Measurements from ENCODE around the gene TMTC1. TPM values are rescaled to one million over a fixed set of nuclear protein-coding genes. Genes with fewer than 3 reads are reported as not detected.

TMTC1 gene
- total RNA-seq, 1 donor from 2014 or later = 35.3 TPM

DNA sequence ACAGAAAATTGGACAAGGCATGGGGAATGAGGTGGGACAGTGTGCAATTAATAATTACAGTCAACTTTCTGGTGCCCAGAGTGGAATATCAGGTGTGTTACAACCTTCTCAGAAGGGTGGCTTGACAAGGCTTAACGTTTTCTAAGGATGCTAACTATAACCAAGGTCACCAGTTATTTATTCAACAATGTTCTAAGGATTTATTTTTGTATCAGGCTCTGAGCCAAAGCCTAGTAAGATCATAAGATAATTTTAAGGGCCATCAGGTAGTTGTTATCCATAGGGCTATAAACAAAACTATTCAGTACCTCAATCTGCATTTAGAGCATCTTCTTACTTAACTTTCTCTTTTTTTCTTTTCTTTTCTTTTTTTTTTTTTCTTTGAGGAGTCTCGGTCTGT is 134.0 kb downstream of the TMTC1 start:
- H3K4me3 Mint-ChIP-seq (ENCODE audit: unreplicated experiment) = no peak overlapping the region
- peaks cover 8% of the 10 kb centered on the region for H3K9me3 Mint-ChIP-seq (ENCODE audit: unreplicated experiment)
- TF ChIP-seq, protein P1, sequence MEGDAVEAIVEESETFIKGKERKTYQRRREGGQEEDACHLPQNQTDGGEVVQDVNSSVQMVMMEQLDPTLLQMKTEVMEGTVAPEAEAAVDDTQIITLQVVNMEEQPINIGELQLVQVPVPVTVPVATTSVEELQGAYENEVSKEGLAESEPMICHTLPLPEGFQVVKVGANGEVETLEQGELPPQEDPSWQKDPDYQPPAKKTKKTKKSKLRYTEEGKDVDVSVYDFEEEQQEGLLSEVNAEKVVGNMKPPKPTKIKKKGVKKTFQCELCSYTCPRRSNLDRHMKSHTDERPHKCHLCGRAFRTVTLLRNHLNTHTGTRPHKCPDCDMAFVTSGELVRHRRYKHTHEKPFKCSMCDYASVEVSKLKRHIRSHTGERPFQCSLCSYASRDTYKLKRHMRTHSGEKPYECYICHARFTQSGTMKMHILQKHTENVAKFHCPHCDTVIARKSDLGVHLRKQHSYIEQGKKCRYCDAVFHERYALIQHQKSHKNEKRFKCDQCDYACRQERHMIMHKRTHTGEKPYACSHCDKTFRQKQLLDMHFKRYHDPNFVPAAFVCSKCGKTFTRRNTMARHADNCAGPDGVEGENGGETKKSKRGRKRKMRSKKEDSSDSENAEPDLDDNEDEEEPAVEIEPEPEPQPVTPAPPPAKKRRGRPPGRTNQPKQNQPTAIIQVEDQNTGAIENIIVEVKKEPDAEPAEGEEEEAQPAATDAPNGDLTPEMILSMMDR (IDR thresholded peaks at IDR 0.05) = no peak
- no peak overlapping the region for H3K27ac Mint-ChIP-seq (ENCODE audit: unreplicated experiment)
- H3K27me3 Mint-ChIP-seq (ENCODE audit: unreplicated experiment) = no peaks in the 10 kb centered on the region
- no peak for DNase-seq (ENCODE audit: extremely low spot score, unreplicated experiment)
- peaks cover 50% of the 10 kb centered on the region for H3K36me3 Mint-ChIP-seq (ENCODE audit: unreplicated experiment)
- H3K4me1 Mint-ChIP-seq (ENCODE audit: unreplicated experiment) = no peaks in the 10 kb centered on the region

DNA sequence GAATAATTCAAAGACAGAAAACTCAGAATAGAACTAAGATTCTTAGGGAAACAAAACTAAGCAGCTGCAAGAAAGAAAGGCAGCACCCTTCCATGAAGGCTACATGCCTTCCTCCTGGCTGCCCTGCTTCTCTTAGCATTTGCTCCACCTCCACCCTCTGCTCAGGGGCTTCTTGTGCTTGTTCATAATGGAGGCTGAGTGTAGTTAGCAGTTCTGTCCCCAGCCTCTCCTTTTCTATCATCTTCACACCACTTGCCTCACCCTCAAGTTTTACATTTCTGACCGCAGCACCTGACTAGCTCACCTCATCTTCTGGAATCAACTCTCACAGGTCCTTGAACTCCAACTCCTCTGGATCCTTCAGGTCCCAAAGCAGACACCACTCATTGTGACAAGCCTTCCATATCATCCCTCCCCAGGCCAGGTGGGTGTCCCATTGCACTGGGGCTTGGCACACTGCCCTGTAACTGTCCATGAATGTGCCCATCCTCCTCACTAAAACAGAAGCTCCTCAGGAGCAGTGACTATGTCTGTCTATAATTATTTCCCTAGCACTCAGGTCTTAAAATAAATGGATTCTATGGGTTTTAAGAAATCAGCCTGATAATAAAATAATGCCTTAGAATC is 139.1 kb downstream of the TMTC1 start:
- no peaks in the 10 kb centered on the region for H3K27me3 Mint-ChIP-seq (ENCODE audit: unreplicated experiment)

DNA sequence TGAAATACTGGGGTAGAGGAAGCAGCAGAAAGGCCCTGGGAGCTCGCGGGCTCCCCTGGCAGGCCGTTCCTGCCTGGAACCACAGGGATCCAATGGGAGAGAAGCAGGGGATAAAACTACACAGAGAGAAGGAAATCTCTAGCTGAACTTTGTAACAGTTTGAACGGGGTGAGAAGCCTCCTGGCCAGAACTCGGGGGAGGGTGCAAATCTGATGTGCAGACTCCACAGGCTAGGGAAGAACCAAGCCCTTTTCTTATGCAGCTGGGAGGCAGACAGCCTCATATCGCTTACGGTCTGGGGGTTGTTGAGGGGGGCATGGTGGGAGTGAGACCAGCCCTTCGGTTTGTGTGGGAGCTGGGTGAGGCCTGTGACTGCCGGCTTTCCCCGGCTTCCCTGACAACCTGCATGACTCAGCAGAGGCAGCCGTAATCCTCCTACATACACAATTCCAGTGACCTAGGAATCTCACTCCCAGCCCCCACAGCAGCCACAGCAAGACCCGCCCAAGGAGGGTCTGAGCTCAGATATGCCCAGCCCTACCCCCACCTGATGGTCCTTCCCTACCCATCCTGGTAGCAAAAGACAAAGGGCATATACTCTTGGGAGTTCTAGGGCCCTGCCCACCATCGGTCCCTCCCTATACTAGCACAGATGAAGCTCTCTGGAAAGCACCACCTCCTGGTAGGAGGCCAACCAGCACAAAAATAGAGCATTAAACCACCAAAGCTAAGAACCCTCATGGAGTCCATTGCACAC is 143.0 kb downstream of the TMTC1 start:
- Mint-ChIP-seq H3K27me3 (ENCODE audit: unreplicated experiment) (no peaks in the 10 kb centered on the region), H3K27ac (ENCODE audit: unreplicated experiment) (peak overlapping the region; percentile 78), H3K9me3 (ENCODE audit: unreplicated experiment) (no peaks in the 10 kb centered on the region), H3K4me3 (ENCODE audit: unreplicated experiment) (no peak overlapping the region), H3K4me1 (ENCODE audit: unreplicated experiment) (peaks cover 16% of the 10 kb centered on the region), H3K36me3 (ENCODE audit: unreplicated experiment) (peaks cover 15% of the 10 kb centered on the region)
- DNase-seq (ENCODE audit: extremely low spot score, unreplicated experiment) = no peak
- TF ChIP-seq, protein P1 (IDR thresholded peaks at IDR 0.05) = peak; percentile 7

More for the DNA sequence above, 139.1 kb downstream of the TMTC1 start:
- no peak overlapping the region for H3K4me3 Mint-ChIP-seq (ENCODE audit: unreplicated experiment)
- H3K4me1 Mint-ChIP-seq (ENCODE audit: unreplicated experiment) = peaks cover 16% of the 10 kb centered on the region
- no peaks in the 10 kb centered on the region for H3K9me3 Mint-ChIP-seq (ENCODE audit: unreplicated experiment)
- DNase-seq (ENCODE audit: extremely low spot score, unreplicated experiment) = no peak
- peaks cover 27% of the 10 kb centered on the region for H3K36me3 Mint-ChIP-seq (ENCODE audit: unreplicated experiment)
- H3K27ac Mint-ChIP-seq (ENCODE audit: unreplicated experiment) = no peak overlapping the region
- TF ChIP-seq, protein P1 (IDR thresholded peaks at IDR 0.05) = no peak

DNA sequence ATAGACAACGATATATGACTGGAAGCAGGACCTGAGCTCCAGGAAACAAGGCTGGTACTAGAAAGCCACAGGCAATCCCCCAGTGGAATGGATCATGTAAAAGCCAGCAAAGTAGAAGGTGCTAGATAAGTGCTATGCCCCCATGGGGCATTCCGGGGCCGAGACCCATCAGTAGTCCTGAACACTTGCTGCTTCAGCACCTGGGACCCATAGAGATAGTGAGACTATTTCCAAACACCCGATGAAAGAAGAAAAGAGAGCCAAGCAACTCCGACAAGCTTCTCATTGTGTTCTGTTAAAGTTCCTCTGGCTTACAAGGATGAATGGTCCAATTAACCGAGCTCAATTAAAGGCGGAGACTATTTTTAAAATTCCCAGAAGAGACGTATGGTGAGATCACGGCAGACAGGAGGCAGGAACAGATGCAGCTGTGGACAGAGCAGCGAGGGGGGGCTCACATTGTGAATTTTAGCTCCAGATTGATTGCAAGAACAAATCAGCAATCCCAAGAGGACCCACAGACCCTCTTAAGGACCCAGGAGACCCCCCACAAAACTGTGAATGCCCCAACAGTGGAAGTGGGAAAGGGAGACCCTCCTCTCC is 143.7 kb downstream of the TMTC1 start:
- no peaks in the 10 kb centered on the region for H3K27me3 Mint-ChIP-seq (ENCODE audit: unreplicated experiment)
- H3K4me3 Mint-ChIP-seq (ENCODE audit: unreplicated experiment) = no peak overlapping the region
- peak overlapping the region; percentile 78 for H3K27ac Mint-ChIP-seq (ENCODE audit: unreplicated experiment)
- H3K4me1 Mint-ChIP-seq (ENCODE audit: unreplicated experiment) = peaks cover 16% of the 10 kb centered on the region
- peaks cover 15% of the 10 kb centered on the region for H3K36me3 Mint-ChIP-seq (ENCODE audit: unreplicated experiment)
- no peaks in the 10 kb centered on the region for H3K9me3 Mint-ChIP-seq (ENCODE audit: unreplicated experiment)
- DNase-seq (ENCODE audit: extremely low spot score, unreplicated experiment) = no peak
- TF ChIP-seq, protein P1 (IDR thresholded peaks at IDR 0.05) = no peak

DNA sequence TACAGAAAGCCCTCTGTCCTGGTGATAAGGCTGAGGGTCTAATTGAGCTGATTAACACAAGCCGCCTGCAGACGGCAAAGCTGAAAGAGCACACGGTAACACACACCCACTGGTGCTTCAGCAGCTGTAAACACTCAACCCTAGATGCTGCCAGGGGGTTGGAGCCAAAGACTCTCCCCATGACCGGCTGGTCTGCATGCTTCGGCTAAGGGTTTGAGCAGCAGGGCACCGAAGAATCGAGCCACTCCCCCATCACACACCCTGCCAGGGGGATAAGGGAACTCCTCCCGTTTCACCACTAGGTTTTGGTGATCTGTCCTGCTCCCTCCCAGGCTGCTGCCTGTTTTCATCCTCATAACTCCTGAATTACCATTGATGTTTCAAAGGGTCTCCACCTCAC is 145.2 kb downstream of the TMTC1 start:
- no peak overlapping the region for H3K4me3 Mint-ChIP-seq (ENCODE audit: unreplicated experiment)
- peaks cover 15% of the 10 kb centered on the region for H3K36me3 Mint-ChIP-seq (ENCODE audit: unreplicated experiment)
- no peaks in the 10 kb centered on the region for H3K9me3 Mint-ChIP-seq (ENCODE audit: unreplicated experiment)
- no peak for DNase-seq (ENCODE audit: extremely low spot score, unreplicated experiment)
- no peak overlapping the region for H3K27ac Mint-ChIP-seq (ENCODE audit: unreplicated experiment)
- TF ChIP-seq, protein P1 (IDR thresholded peaks at IDR 0.05) = no peak
- no peaks in the 10 kb centered on the region for H3K27me3 Mint-ChIP-seq (ENCODE audit: unreplicated experiment)
- peaks cover 22% of the 10 kb centered on the region for H3K4me1 Mint-ChIP-seq (ENCODE audit: unreplicated experiment)

All from osteocyte (in vitro differentiated cells).